HG03060 (cell line): ENCODE data around the gene AFDN.
"Not testable (repeated sequence)": the region's sequence is repeated elsewhere in the genome, so short reads cannot be mapped to it uniquely, and the experiment has no call there.

Experiments used
- ATAC-seq: cut with Tn5 transposase; IDR thresholded peaks from one replicate; pipeline ENCODE4 v1.9.1; 2021; ENCODE audit warnings: low read depth, moderate number of reproducible peaks; ENCODE audit not compliant: unreplicated experiment

Gene AFDN

GRCh38 chr6:167972193-167972592, 145.5 kb downstream of the AFDN start:
- ATAC-seq: no peak

DNA sequence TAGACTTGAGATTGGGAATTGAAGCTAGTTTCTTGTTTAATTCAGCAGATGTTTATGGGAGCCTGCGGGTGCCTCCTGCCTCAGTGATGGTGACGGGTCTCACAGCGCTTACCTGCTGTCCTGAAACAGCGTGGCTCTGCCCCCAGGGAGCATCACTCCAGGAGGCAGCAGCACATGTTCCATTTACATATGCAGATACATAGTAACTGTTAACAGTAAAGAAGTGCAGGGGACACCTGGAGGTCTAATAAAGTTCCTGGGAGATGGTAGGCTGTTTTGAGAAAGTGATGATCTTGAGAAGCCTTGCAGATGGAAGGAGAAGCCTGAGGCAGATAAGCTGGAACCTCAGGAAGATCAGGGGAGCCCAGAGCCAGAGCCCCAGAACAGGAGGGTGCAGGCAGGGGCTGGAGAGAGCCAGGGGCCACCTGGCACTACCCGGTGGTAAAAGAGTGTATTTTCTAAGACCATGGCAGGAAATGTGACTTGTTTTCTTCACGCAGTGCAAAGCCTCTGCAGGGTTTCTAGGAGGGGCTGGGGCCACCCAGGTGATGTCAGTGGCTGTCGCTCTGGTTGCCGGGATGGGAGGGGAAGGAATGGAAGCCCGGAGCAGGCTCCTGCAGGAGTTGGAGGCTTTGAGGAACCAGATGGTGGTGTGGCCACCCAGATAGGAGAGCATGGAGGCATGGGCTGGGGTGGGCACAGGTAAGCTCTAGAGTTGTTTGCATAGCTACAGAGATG, 146.6 kb downstream of the AFDN start:
- no peak for ATAC-seq

DNA sequence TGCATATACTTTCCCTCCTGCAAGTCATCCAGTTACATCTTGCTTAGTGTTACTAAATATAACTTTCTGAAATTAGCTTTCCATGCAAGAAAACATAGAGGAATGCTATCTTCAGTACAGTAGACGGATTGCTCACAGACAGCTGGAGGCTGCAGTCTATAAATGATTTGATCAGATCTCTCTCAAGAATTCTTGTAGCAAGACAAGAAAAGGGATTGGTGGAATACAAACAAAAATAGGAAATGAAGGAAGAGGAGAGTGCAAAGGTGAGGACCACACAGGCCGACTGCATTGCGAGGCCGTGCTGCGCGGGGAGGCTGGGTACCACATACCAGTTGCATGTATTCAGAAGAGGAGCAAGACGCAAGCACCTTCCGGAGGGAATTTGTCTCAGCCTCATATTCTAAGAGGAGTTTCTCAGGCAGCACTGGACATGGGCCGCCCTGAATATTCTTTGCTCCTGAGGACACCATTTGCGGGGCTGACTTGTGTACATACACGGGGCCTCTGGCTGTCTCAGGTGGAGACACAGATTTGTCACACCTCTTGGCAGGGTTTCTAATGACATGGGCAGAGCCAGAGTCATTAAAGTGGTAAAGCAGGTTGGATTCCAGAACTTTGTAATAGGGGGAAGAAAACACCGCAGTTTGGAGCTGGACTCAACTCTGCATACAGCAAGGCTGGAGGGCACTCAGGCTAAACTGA, 148.1 kb downstream of the AFDN start:
- no peak for ATAC-seq

DNA sequence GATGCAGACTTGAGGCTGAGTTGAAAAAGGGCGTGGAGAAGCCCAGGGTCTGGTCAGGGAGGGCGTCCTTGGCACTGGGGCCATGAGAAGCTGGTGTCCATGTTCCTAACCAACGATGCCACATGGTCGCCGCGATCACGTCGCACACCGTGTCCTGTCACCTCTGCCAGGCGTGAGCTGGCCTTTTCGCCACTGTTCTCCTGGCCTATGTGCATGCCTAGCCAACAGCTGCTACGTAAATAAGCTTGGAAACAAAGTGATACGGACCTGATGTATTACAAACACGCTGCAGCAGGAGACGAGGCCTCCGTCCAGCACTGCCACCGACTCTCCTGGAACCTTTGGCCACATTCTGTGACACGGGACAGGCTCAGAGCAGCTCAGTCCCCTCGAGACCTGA, 148.7 kb downstream of the AFDN start:
- ATAC-seq: no peak

GRCh38 chr6:167976116-167976657, 149.5 kb downstream of the AFDN start:
- ATAC-seq: not testable (repeated sequence)

- no peak for ATAC-seq
Observed at GRCh38 chr6:167976708-167977107, 150.0 kb downstream of the AFDN start.

DNA sequence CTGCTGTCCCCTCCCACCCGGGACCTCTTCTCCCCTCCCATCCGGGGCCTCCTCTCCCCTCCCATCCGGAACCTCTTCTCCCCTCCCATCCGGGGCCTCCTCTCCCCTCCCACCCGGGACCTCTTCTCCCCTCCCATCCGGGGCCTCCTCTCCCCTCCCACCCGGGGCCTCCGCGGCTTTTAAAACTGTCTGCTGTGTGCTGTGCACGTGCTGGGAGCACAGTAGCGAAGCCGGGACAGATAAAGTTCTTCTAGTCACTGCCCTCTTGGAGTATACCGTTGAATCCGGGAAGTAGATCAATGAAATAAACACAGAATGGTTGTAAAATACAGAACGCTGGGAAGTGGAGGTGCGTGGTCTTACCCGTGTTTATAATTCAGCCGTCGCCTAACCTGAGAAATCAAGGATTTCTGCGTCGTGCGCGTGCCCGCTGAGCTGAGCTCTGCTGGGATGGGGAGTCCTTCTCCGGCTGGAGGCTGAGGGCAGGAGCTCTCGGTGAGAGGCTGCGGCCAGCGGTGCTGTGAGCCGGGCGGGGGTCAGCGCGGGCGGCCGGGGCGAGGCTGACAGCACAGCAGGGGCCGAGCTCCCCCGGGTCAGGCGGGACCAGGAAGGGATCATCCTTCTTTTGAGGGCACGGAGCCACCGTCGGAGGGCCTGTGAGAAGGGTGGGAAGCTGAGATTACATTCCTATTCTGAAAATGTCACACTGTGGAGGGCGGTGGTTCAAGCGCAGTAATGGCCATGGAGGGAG, 151.2 kb downstream of the AFDN start:
- no peak for ATAC-seq

- no peak for ATAC-seq
Observed at GRCh38 chr6:167978607-167979006, 151.9 kb downstream of the AFDN start.

DNA sequence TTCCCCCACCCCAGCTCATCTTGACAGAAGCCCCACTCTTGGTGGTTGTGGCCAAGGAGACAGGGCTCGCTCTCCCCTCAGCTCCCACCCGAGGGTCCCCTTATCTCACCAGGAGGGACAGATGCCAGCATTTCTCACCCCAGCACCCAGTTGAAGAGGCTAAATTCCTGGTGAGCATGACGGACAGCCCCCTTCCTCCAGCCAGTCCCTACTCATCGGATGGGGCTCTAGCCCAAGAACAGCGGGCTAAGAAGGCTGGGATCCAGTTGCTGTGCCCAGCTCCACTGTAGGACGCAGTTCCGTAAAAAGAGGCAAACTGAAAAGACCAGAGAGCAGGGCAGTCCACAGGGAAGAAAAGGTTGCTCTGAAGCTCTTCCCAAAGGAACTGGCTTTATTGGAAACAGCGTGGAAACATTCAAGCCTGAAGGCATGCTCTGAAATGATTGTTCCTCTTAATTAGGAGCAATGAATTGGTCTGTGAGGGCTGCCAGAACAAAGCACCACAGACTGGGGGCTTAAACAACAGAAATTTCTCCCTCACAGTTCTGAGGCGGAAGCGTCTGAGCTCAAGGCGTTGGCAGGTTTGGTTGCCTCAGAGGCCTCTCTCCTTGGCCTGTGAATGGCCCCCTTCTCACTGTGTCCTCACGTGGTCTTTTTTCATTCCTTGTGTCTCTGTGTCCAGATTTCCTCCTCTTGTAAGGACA, 152.9 kb downstream of the AFDN start:
- no peak for ATAC-seq

- no peak for ATAC-seq
Observed at GRCh38 chr6:167980911-167981580, 154.3 kb downstream of the AFDN start.

- no peak for ATAC-seq
Observed at GRCh38 chr6:167981916-167982462, 155.3 kb downstream of the AFDN start.

- ATAC-seq: no peak
Observed at GRCh38 chr6:167984144-167984719, 157.5 kb downstream of the AFDN start.

- ATAC-seq: no peak
Observed at GRCh38 chr6:167984876-167985604, 158.3 kb downstream of the AFDN start.

GRCh38 chr6:167985911-167986595, 159.3 kb downstream of the AFDN start:
- no peak for ATAC-seq

DNA sequence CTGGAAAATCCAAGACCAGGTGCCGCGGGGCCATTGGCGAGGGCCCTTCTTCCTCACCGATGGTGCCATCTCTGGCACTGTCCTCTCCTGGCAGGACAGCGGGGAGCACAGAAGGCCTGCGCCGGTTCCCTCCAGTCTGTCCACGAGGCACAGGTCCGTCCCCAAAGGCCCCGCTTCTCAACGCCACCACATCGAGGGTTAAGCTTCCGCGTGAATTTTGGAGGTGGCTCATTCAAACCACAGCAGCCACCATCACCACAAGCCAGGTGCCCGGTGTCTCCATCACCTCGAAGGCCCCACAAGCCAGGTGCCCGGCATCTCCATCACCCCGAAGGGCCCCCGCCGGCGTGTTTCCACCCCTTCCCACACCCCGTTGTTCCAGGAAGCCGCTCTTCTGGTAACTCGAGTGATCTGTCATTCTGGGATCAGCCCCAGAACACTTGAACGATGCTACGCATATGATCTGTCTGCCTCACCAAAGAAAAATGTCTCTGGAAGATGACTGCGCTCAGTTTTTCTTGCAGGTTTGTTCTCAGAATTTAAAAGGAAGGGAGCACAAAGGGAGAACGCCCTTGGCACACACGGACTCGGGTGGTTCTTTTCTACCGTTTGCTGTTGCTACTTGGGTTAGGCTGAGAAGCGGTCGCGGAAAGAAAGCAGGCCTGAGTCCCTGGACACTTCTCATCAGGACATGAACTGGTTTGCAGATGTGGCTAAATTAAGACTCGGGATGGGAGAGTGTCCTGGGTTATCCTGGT, 160.9 kb downstream of the AFDN start:
- ATAC-seq: no peak

GRCh38 chr6:167988154-167988495, 161.4 kb downstream of the AFDN start:
- no peak for ATAC-seq
